K562 (cell line): ENCODE data around the gene ACTL9. TPM values are rescaled to one million over a fixed set of nuclear protein-coding genes. Genes with fewer than 3 reads are reported as not detected.

Source experiments
- ATAC-seq: fragments of 200-7000 bp; cut with Tn5 transposase; 3 replicates; pipeline ENCODE4 v1.9.1; 2020; ENCODE audit warnings: moderate library complexity
- BruUV-seq: library from RNA; stranded (reverse); fragments of 400-500 nt; replicated peaks from 2 replicates; lab custom pipeline; 2021; lab: Mats Ljungman, UMichigan
- CTCF ChIA-PET: fragments of 300-600 bp; formaldehyde crosslinking; extraction: SDS; loops from one replicate; lab custom pipeline; 2021; ENCODE audit warnings: low intra/inter-chr PET ratio; lab: Yijun Ruan, JAX
- POLR2A ChIA-PET: fragments of 300-600, 350-650 bp; sonication (Branson Sonifier 250); formaldehyde crosslinking; extraction: SDS; loops from one replicate; lab custom pipeline; 2021; ENCODE audit warnings: antibody characterized with exemption, inconsistent platforms; lab: Yijun Ruan, JAX
- DNase-seq, 4 experiments: peaks; one replicate each; pipeline versions ENCODE4 v3.0.0 to v3.0.0-alpha.2; 2011 to 2018; ENCODE audit warnings: low spot score in 3 of 4, mixed read lengths in 3 of 4; ENCODE audit errors: extremely low read depth in 1 of 4
- FAIRE-seq: peaks from 2 replicates; lab custom pipeline; 2011; peaks lifted over from hg19 to GRCh38; lab: Jason Lieb, UNC
- H2AFZ ChIP-seq: 2 replicates; pipeline ENCODE4 v1.6.0; 2011; ENCODE audit warnings: low read depth, low read length, control low read depth, inconsistent platforms
- H3K27ac ChIP-seq: fragments of 200-600 bp; 3 replicates; pipeline ENCODE4 v1.8.0; 2011; ENCODE audit warnings: low read depth, mild to moderate bottlenecking, control low read depth, inconsistent platforms, low read length, moderate library complexity, mixed read lengths; ENCODE audit errors: extremely low read depth
- H3K27me3 ChIP-seq, 2 experiments: fragments of 300-600 bp in 1 of 2; 2 replicates in 1 of 2; 3 replicates in 1 of 2; pipeline versions ENCODE4 v1.6.0 to v1.8.0; 2011; ENCODE audit warnings: inconsistent platforms in 2 of 2, low read length in 2 of 2, mild to moderate bottlenecking in 1 of 2, mixed read lengths in 1 of 2, moderate library complexity in 1 of 2; ENCODE audit not compliant: control insufficient read depth in 2 of 2, insufficient read depth in 2 of 2
- H3K36me3 ChIP-seq: fragments of 300-600 bp; 3 replicates; pipeline ENCODE4 v1.8.0; 2011; ENCODE audit warnings: mild to moderate bottlenecking, low read length, inconsistent platforms; ENCODE audit not compliant: control insufficient read depth, insufficient read depth
- H3K4me1 ChIP-seq, 2 experiments: fragments of 200-600 bp in 1 of 2; replicated peaks in 1 of 2; 2 replicates in 1 of 2; 3 replicates in 1 of 2; pipeline versions ENCODE4 v1.5.1 to v1.8.0; 2011; ENCODE audit warnings: inconsistent platforms in 2 of 2, low read length in 2 of 2, mild to moderate bottlenecking in 1 of 2, mixed read lengths in 1 of 2, moderate library complexity in 1 of 2; ENCODE audit not compliant: control insufficient read depth in 2 of 2, insufficient read depth in 2 of 2
- H3K4me2 ChIP-seq: 2 replicates; pipeline ENCODE4 v1.6.1; 2011; ENCODE audit warnings: low read length, control low read depth, inconsistent platforms, mixed read lengths; ENCODE audit not compliant: insufficient read depth
- H3K4me3 ChIP-seq: fragments of 200-600 bp; sonication (generic), shearing (Covaris generic); 2 replicates; pipeline ENCODE4 v1.5.1; 2016; ENCODE audit warnings: control low read depth, inconsistent platforms
- H3K79me2 ChIP-seq: fragments of 200-600 bp; 3 replicates; pipeline ENCODE4 v1.8.0; 2011; ENCODE audit warnings: low read length, inconsistent platforms; ENCODE audit not compliant: control insufficient read depth, insufficient read depth
- H3K9ac ChIP-seq, 2 experiments: 2 replicates each; pipeline versions ENCODE4 v1.6.0 to v1.6.1; 2011; ENCODE audit warnings: low read depth in 2 of 2, low read length in 2 of 2, control low read depth in 1 of 2, inconsistent platforms in 1 of 2, mild to moderate bottlenecking in 1 of 2, mixed read lengths in 1 of 2; ENCODE audit not compliant: insufficient read depth in 1 of 2
- H3K9me1 ChIP-seq: one replicate; pipeline ENCODE4 v1.6.0; 2011; ENCODE audit warnings: inconsistent platforms, mild to moderate bottlenecking, low read length, moderate library complexity; ENCODE audit not compliant: control insufficient read depth, insufficient read depth
- H3K9me3 ChIP-seq: replicated peaks from 2 replicates; pipeline ENCODE4 v1.5.1; 2011; ENCODE audit warnings: low read depth, low read length, inconsistent platforms; ENCODE audit not compliant: control insufficient read depth, insufficient read depth
- H4K20me1 ChIP-seq: replicated peaks from 2 replicates; pipeline ENCODE4 v1.6.1; 2011; ENCODE audit warnings: low read length, inconsistent platforms, mixed read lengths; ENCODE audit not compliant: control insufficient read depth, insufficient read depth
- ATF1 ChIP-seq, 2 experiments: fragments of 450-650 bp in 1 of 2; IDR thresholded peaks; 2 replicates each; pipeline ENCODE4 v1.6.1; 2016; ENCODE audit warnings: missing compliant biosample characterization in 1 of 2, missing genetic modification characterization in 1 of 2
- GTF2E2 ChIP-seq: fragments of 200-800 bp; sonication (Bioruptor generic); IDR thresholded peaks from 2 replicates; pipeline ENCODE4 v1.6.1; 2016; ENCODE audit warnings: missing genetic modification characterization, missing compliant biosample characterization
- ZNF740 ChIP-seq, 3 experiments: fragments of 200-800 bp in 1 of 3; sonication (Bioruptor generic) in 1 of 3; sonication (generic) in 1 of 3; formaldehyde crosslinking in 1 of 3; IDR thresholded peaks; 2 replicates each; pipeline versions ENCODE4 v1.6.1 to v1.8.0; 2016 to 2022; ENCODE audit warnings: mild to moderate bottlenecking in 2 of 3, missing compliant biosample characterization in 2 of 3, missing genetic modification characterization in 2 of 3, missing genetic modification reagents in 1 of 3
- WGBS: fragments of 100-300 bp; shearing (Covaris generic); methylation state at CpG from one replicate; pipeline ENCODE4 v1.1.6; 2016; ENCODE audit warnings: low coverage, mixed read lengths; ENCODE audit not compliant: insufficient coverage; ENCODE audit errors: missing lambda C conversion rate; 5-methylcytosine and 5-hydroxymethylcytosine counted together
- in situ Hi-C: fragments of 300-500 bp; cut with MboI; formaldehyde crosslinking; loops from 4 replicates; pipeline ENCODE4 v1.15.0; 2018; ENCODE audit warnings: inconsistent platforms, mixed read lengths
- intact Hi-C: fragments of 100-400 bp; cut with micrococcal nuclease; formaldehyde crosslinking; loops from 2 replicates; pipeline ENCODE4 v1.14.2; 2022
- polyA plus RNA-seq, 8 experiments: library from polyadenylated mRNA; depleted of rRNA in 4 of 8; stranded (reverse) in 5 of 8; unstranded in 3 of 8; fragments of >200 nt; fragmentation: Nextera tagmentation in 2 of 8; fragmentation: Illumina TruSeq in 1 of 8; extraction: Ambion mirVana in 2 of 8; extraction: Trizol in 1 of 8; gene quantifications; 2 replicates each; pipeline versions ENCODE4 v1.2.1 to v1.2.3, GENCODE V29; 2011 to 2014; ENCODE audit warnings: inconsistent platforms in 1 of 8, missing spikeins in 1 of 8
- total RNA-seq, 7 experiments: library from RNA; depleted of rRNA in 6 of 7; stranded (reverse); fragments of >200 nt in 6 of 7; fragmentation: Illumina TruSeq in 2 of 7; extraction: Trizol in 2 of 7; gene quantifications; 2 replicates each; pipeline versions ENCODE4 v1.2.1 to v1.2.3, GENCODE V29; 2011 to 2021; ENCODE audit warnings: low replicate concordance in 1 of 7

The ACTL9 gene
- total and polyA plus RNA-seq, 9 of the 15 experiments (the other 6 are each of a cell fraction or from before 2014, with no cell fraction given) = not detected

- no peak for TF ChIP-seq ZNF740 (CRISPR knock-in tag; IDR thresholded peaks at IDR 0.05)
- TF ChIP-seq ZNF740 (tag; IDR thresholded peaks at IDR 0.05) = no peak
- TF ChIP-seq ATF1 (CRISPR knock-in tag; IDR thresholded peaks at IDR 0.05) = no peak
- no peak for TF ChIP-seq ATF1 (tag; IDR thresholded peaks at IDR 0.05)
- TF ChIP-seq GTF2E2 (tag) = no peak
- no peak overlapping the region for H3K4me2 ChIP-seq
- no peak for ATAC-seq
- in situ Hi-C loops (loop anchor here (10.0 kb wide), 1 partner anchor 46 kb away; no protein-coding TSS in a partner anchor), intact Hi-C loops (no loop called here)
- ChIA-PET CTCF (no interaction called here), POLR2A (no interaction called here)
- BruUV-seq = no TSS peak
- H3K9me1 ChIP-seq = no peaks in the 10 kb centered on the region
- no peak overlapping the region for H2AFZ ChIP-seq
- no peaks in the 10 kb centered on the region for H3K36me3 ChIP-seq
- no peaks in the 10 kb centered on the region for H3K79me2 ChIP-seq
- no peak for DNase-seq
- H4K20me1 ChIP-seq = no peaks in the 10 kb centered on the region
- H3K27ac ChIP-seq = no peak overlapping the region
- no peak for FAIRE-seq
- H3K4me1 ChIP-seq = no peaks in the 10 kb centered on the region
- 1% methylated on average over 8 of the region's 8 CpGs for WGBS
- H3K4me3 ChIP-seq = no peak overlapping the region
- no peaks in the 10 kb centered on the region for H3K9me3 ChIP-seq
- H3K27me3 ChIP-seq = no peaks in the 10 kb centered on the region
- H3K9ac ChIP-seq = no peak overlapping the region
Observed at GRCh38 chr19:8738377-8738776, 39.8 kb upstream of the ACTL9 start.
